Endothelial cell of umbilical vein (primary cell): ENCODE data around the gene ZNF516.

Experiments
- CTCF ChIP-seq, 2 donors: IDR thresholded peaks; 1 replicate in 1 of 2; 2 replicates in 1 of 2; pipeline ENCODE4 v1.5.1; 2011; ENCODE audit warnings: low read length in 2 of 2, mild to moderate bottlenecking in 2 of 2, moderate library complexity in 2 of 2, control low read depth in 1 of 2, inconsistent platforms in 1 of 2, low read depth in 1 of 2; ENCODE audit not compliant: insufficient read depth in 1 of 2; ENCODE audit errors: extremely low read depth in 1 of 2
- EZH2 ChIP-seq: IDR thresholded peaks from 2 replicates; pipeline ENCODE4 v1.6.1; 2012; ENCODE audit warnings: borderline replicate concordance, low read depth, mild to moderate bottlenecking, moderate library complexity, low read length, inconsistent platforms; ENCODE audit not compliant: severe bottlenecking
- POLR2A ChIP-seq: IDR thresholded peaks from 2 replicates; pipeline ENCODE4 v1.6.1; 2012; ENCODE audit warnings: low read depth, mild to moderate bottlenecking, control low read depth, low read length

DNA sequence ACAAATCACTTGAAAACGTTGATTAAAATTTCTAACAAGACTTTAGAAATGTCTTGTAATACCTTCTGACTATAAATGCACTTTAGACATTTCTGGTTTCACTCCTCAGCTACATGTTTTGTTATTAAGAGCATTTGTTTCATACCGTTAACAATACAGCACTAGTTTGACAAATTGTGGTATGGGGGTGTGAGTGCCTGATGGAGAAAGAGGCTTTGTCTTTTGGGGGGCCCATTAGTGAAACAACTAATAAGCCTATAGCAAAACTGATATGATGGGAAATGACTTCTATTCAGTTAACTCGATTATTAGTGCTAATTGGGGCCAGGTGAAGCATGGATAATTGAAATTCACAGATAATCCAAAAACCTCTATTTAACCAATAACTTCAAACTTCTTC is 30.9 kb upstream of the ZNF516 start:
- no peak for TF ChIP-seq POLR2A
- no peak for TF ChIP-seq CTCF (IDR thresholded peaks at IDR 0.05; ENCODE audit: extremely low read depth in 1 of 2, insufficient read depth in 1 of 2, low read depth in 1 of 2, low read length in 2 of 2)
- no peak for TF ChIP-seq EZH2
